ENCODE data around the gene HFE. TPM values are rescaled to one million over a fixed set of nuclear protein-coding genes. Genes with fewer than 3 reads are reported as not detected.

The HFE gene
- total and polyA plus RNA-seq, 7 donors, result 1.6 to 7.8 (median 4.7) TPM

DNA sequence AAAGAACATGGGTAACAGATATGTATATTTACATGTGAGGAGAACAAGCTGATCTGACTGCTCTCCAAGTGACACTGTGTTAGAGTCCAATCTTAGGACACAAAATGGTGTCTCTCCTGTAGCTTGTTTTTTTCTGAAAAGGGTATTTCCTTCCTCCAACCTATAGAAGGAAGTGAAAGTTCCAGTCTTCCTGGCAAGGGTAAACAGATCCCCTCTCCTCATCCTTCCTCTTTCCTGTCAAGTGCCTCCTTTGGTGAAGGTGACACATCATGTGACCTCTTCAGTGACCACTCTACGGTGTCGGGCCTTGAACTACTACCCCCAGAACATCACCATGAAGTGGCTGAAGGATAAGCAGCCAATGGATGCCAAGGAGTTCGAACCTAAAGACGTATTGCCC, 5.2 kb downstream of the HFE start:
- Histone ChIP-seq H3K27me3 (no peaks in the 10 kb centered on the region), H3K27ac (no peak overlapping the region), H3K4me3 (no peak overlapping the region), H3K9me3 (no peaks in the 10 kb centered on the region), H3K36me3 (no peaks in the 10 kb centered on the region), H3K4me1 (peaks cover 0 to 24% (median 22%) of the 10 kb centered on the region in 4 donors)
- WGBS, 2 donors, result 90 to 93% methylated on average over 4 of the region's 4 CpGs
- TF ChIP-seq POLR2AphosphoS5 (IDR thresholded peaks at IDR 0.05), result no peak
- TF ChIP-seq EP300 (IDR thresholded peaks at IDR 0.05), result no peak
- TF ChIP-seq, protein P1, sequence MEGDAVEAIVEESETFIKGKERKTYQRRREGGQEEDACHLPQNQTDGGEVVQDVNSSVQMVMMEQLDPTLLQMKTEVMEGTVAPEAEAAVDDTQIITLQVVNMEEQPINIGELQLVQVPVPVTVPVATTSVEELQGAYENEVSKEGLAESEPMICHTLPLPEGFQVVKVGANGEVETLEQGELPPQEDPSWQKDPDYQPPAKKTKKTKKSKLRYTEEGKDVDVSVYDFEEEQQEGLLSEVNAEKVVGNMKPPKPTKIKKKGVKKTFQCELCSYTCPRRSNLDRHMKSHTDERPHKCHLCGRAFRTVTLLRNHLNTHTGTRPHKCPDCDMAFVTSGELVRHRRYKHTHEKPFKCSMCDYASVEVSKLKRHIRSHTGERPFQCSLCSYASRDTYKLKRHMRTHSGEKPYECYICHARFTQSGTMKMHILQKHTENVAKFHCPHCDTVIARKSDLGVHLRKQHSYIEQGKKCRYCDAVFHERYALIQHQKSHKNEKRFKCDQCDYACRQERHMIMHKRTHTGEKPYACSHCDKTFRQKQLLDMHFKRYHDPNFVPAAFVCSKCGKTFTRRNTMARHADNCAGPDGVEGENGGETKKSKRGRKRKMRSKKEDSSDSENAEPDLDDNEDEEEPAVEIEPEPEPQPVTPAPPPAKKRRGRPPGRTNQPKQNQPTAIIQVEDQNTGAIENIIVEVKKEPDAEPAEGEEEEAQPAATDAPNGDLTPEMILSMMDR (IDR thresholded peaks at IDR 0.05), result no peak
- intact Hi-C loops (cut with DNase I), result no loop called here
- DNase-seq, result no peak

DNA sequence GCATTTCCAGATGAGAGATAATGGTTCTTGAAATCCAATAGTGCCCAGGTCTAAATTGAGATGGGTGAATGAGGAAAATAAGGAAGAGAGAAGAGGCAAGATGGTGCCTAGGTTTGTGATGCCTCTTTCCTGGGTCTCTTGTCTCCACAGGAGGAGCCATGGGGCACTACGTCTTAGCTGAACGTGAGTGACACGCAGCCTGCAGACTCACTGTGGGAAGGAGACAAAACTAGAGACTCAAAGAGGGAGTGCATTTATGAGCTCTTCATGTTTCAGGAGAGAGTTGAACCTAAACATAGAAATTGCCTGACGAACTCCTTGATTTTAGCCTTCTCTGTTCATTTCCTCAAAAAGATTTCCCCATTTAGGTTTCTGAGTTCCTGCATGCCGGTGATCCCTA, 6.8 kb downstream of the HFE start:
- no peak for DNase-seq
- TF ChIP-seq POLR2AphosphoS5 (IDR thresholded peaks at IDR 0.05) (no peak), EP300 (IDR thresholded peaks at IDR 0.05) (no peak), POLR2A (IDR thresholded peaks at IDR 0.05) (no peak)
- TF ChIP-seq, protein P1 (IDR thresholded peaks at IDR 0.05), result no peak
- Histone ChIP-seq H3K9me3 (no peaks in the 10 kb centered on the region), H3K27ac (no peak overlapping the region), H3K4me1 (peaks cover 0 to 10% (median 10%) of the 10 kb centered on the region in 4 donors), H3K4me3 (no peak overlapping the region), H3K27me3 (no peaks in the 10 kb centered on the region), H3K36me3 (no peaks in the 10 kb centered on the region)
- WGBS, 2 donors, result 83 to 84% methylated on average over 5 of the region's 5 CpGs
- intact Hi-C loops (cut with DNase I), result no loop called here

DNA sequence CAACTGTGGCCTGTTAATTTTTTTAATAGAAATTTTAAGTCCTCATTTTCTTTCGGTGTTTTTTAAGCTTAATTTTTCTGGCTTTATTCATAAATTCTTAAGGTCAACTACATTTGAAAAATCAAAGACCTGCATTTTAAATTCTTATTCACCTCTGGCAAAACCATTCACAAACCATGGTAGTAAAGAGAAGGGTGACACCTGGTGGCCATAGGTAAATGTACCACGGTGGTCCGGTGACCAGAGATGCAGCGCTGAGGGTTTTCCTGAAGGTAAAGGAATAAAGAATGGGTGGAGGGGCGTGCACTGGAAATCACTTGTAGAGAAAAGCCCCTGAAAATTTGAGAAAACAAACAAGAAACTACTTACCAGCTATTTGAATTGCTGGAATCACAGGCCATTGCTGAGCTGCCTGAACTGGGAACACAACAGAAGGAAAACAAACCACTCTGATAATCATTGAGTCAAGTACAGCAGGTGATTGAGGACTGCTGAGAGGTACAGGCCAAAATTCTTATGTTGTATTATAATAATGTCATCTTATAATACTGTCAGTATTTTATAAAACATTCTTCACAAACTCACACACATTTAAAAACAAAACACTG, 10.1 kb downstream of the HFE start:
- no peaks in the 10 kb centered on the region for H3K4me1 ChIP-seq
- no peaks in the 10 kb centered on the region for H3K36me3 ChIP-seq
- no peaks in the 10 kb centered on the region for H3K27me3 ChIP-seq
- H3K27ac ChIP-seq, result no peak overlapping the region
- no peak overlapping the region for H3K4me3 ChIP-seq
- intact Hi-C loops (cut with DNase I), result loop anchor here (1.0 kb wide), 1 partner anchor 33 kb away; no protein-coding TSS in a partner anchor
- 2 to 4% methylated on average over 5 of the region's 5 CpGs for WGBS, 2 donors
- no peaks in the 10 kb centered on the region for H3K9me3 ChIP-seq
- DNase-seq, result no peak
- TF ChIP-seq EP300 (IDR thresholded peaks at IDR 0.05), result no peak
- peak in 2 of 4 donors; percentile 11 to 28 for TF ChIP-seq POLR2AphosphoS5 (IDR thresholded peaks at IDR 0.05)
- TF ChIP-seq, protein P1 (IDR thresholded peaks at IDR 0.05), result peak; percentile 66 to 88 (median 78)

DNA sequence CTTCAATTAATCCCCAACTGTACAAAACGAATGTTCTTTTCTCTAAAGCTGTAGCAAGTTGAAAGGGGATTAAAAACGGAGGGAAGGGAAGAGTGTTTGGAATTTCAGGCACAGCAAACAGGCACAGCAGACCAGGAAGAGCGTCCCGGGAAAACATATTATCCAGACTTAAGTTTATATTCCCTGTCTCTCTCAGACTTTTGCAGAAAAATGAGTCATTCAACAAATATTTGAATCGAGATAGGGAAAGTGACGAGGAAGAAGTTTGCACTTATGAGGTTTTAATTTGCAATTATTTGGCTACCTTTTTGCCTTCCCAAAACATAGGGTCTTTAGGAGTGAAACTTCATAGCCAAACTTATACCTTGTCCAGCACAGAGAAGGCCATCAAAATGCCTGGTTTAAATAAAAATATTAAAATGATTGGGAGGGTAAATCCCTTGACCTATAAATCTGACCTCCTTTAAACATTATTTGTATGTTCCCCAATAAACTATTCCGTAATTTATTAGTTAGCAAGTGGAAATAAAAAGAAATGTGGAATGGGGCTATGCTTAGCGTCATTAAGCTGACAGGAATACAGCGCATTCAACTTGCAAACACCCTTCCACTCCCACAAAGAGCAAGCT, 16.0 kb downstream of the HFE start:
- Histone ChIP-seq H3K27ac (peak overlapping the region; percentile 82 to 92 (median 90)), H3K4me3 (peak overlapping the region; percentile 11 to 58 (median 52))
- intact Hi-C loops (cut with DNase I), result loop anchor here (2.0 to 10.0 kb wide), 3 partner anchors 46 to 114 kb away; a partner anchor contains a TSS

More for the DNA sequence above, 16.0 kb downstream of the HFE start:
- WGBS, 2 donors, result 9 to 31% methylated on average over 9 of the region's 9 CpGs
- no peaks in the 10 kb centered on the region for H3K9me3 ChIP-seq
- TF ChIP-seq EP300 (IDR thresholded peaks at IDR 0.05), result no peak
- TF ChIP-seq, protein P1 (IDR thresholded peaks at IDR 0.05), result no peak
- no peak for TF ChIP-seq POLR2A (IDR thresholded peaks at IDR 0.05)
- TF ChIP-seq POLR2AphosphoS5 (IDR thresholded peaks at IDR 0.05), result no peak
- DNase-seq, result no peak
- no peaks in the 10 kb centered on the region for H3K36me3 ChIP-seq
- no peaks in the 10 kb centered on the region for H3K27me3 ChIP-seq
- H3K4me1 ChIP-seq, result peaks cover 0 to 12% (median 11%) of the 10 kb centered on the region in 4 donors

Measured in sigmoid colon (tissue), 7 donors.